Endothelial cell of umbilical vein (primary cell): ENCODE measurements around the gene MED12.

ENCODE experiments used
- EZH2 ChIP-seq: IDR thresholded peaks from 2 replicates; pipeline ENCODE4 v1.6.1; 2012; ENCODE audit warnings: borderline replicate concordance, low read depth, mild to moderate bottlenecking, moderate library complexity, low read length, inconsistent platforms; ENCODE audit not compliant: severe bottlenecking
- FOS ChIP-seq: IDR thresholded peaks from 2 replicates; pipeline ENCODE4 v1.6.1; 2011; ENCODE audit warnings: mild to moderate bottlenecking, low read length, moderate library complexity, borderline replicate concordance; ENCODE audit not compliant: insufficient read depth
- GATA2 ChIP-seq: IDR thresholded peaks from 2 replicates; pipeline ENCODE4 v1.7.0; 2011; ENCODE audit warnings: low read depth, mild to moderate bottlenecking, moderate library complexity, mixed read lengths, low read length; ENCODE audit not compliant: insufficient read length, insufficient read depth
- JUN ChIP-seq: IDR thresholded peaks from 2 replicates; pipeline ENCODE4 v1.6.1; 2011; ENCODE audit warnings: borderline replicate concordance, low read depth; ENCODE audit not compliant: insufficient read length, insufficient read depth
- MYC ChIP-seq: IDR thresholded peaks from one replicate; pipeline ENCODE4 v1.6.1; 2011; ENCODE audit warnings: mild to moderate bottlenecking, low read depth, low read length
- POLR2A ChIP-seq: IDR thresholded peaks from 2 replicates; pipeline ENCODE4 v1.6.1; 2012; ENCODE audit warnings: low read depth, mild to moderate bottlenecking, control low read depth, low read length
- POLR2AphosphoS5 ChIP-seq: IDR thresholded peaks from 2 replicates; pipeline ENCODE4 v1.6.1; 2012; ENCODE audit warnings: low read depth, mild to moderate bottlenecking, control low read depth, low read length, moderate library complexity; ENCODE audit not compliant: insufficient read depth
- TF ChIP-seq, protein P1 (sequence below), 2 donors: IDR thresholded peaks; 1 replicate in 1 of 2; 2 replicates in 1 of 2; pipeline ENCODE4 v1.5.1; 2011; ENCODE audit warnings: low read length in 2 of 2, mild to moderate bottlenecking in 2 of 2, moderate library complexity in 2 of 2, control low read depth in 1 of 2, inconsistent platforms in 1 of 2, low read depth in 1 of 2; ENCODE audit not compliant: insufficient read depth in 1 of 2; ENCODE audit errors: extremely low read depth in 1 of 2
- TF ChIP-seq, protein P2 (sequence below): IDR thresholded peaks from 2 replicates; pipeline ENCODE4 v1.6.1; 2011; ENCODE audit not compliant: insufficient read depth, insufficient read length

DNA sequence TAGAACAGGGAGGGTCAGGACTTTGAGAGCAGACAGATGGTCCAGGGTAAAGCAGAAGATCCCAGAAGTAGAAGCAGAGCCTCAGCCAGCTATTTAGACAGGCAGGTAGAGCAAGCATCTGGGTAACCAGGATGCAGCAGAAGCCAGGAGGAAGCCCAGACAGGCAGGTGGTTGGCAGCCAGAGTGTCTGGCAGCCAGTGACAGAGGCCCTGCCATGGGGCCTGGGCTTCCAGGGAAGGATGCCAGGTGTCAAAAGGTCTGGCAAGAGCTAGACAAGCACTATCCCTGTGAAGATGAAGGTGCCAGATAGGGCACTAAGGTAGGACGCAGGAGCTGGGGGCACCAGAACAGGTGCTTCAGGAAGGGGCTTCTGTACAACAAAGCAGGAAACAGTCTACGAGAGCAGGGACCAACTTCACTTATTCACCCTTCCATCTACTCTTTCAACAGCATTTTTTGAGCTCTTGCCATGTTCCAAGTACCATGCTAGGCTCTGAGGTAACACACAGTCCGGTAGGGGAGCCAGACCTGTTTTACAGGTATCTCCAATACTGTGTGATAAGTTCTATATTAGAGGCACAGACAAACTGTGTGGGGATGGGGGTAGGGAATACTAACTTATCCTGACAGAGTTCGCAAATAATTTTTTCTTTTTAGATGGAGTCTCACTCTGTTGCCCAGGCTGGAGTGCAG is 66.6 kb downstream of the MED12 start:
- no peak for TF ChIP-seq POLR2A
- TF ChIP-seq, protein P1, sequence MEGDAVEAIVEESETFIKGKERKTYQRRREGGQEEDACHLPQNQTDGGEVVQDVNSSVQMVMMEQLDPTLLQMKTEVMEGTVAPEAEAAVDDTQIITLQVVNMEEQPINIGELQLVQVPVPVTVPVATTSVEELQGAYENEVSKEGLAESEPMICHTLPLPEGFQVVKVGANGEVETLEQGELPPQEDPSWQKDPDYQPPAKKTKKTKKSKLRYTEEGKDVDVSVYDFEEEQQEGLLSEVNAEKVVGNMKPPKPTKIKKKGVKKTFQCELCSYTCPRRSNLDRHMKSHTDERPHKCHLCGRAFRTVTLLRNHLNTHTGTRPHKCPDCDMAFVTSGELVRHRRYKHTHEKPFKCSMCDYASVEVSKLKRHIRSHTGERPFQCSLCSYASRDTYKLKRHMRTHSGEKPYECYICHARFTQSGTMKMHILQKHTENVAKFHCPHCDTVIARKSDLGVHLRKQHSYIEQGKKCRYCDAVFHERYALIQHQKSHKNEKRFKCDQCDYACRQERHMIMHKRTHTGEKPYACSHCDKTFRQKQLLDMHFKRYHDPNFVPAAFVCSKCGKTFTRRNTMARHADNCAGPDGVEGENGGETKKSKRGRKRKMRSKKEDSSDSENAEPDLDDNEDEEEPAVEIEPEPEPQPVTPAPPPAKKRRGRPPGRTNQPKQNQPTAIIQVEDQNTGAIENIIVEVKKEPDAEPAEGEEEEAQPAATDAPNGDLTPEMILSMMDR (IDR thresholded peaks at IDR 0.05; ENCODE audit: extremely low read depth in 1 of 2, insufficient read depth in 1 of 2, low read depth in 1 of 2, low read length in 2 of 2): no peak
- no peak for TF ChIP-seq POLR2AphosphoS5
- TF ChIP-seq, protein P2, sequence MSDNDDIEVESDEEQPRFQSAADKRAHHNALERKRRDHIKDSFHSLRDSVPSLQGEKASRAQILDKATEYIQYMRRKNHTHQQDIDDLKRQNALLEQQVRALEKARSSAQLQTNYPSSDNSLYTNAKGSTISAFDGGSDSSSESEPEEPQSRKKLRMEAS: no peak
- no peak for TF ChIP-seq EZH2
- no peak for TF ChIP-seq MYC
- no peak for TF ChIP-seq JUN
- no peak for TF ChIP-seq FOS
- no peak for TF ChIP-seq GATA2
